IPS-NIHi11 (cell line): ENCODE measurements around the gene LRRC7.

Experiments
- DNase-seq: peaks from one replicate; pipeline ENCODE4 v3.0.0; 2012; ENCODE audit warnings: mixed read lengths, low spot score

Gene LRRC7

DNA sequence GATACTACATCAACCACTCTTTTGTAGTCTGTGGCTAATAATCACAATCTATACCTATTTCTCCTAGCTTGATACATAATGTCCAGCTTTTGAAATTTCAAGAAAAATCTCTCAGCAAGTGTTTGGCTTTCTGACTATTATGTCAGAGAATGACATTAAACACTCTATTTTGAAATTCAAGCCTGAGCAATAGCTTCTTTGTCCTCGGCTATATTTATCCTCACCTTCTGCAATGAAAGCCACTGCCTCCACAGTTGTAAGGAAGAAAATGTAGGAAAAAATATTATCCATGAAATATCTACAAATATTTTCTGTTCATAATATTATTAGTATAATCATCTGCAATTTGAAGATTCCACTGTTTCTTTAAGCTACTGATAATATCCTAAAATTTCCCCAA is 22.1 kb downstream of the LRRC7 start:
- DNase-seq: no peak

GRCh38 chr1:69592341-69592740 is 24.6 kb downstream of the LRRC7 start:
- no peak for DNase-seq

DNA sequence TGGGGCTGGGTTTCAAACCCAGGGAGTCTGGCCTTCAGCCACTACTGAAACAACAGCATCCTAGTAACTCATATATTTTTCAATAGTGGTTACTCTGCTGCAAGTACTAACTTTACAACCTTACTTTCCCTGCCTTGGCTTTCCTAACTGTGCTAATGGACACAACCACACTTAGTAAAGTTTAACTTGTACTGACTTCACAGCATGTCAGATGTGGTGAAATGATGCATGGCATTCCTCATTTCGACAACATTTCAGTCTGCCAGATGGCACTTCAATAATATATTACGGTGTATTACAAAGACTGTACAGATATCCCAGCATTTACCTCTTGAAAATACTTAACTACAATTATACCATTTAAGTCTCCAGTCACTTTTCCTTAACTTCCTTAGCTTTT is 27.8 kb downstream of the LRRC7 start:
- DNase-seq: no peak

- DNase-seq: no peak
These were observed 43.6 kb downstream of the LRRC7 start for GRCh38 chr1:69611316-69611715.

- DNase-seq: no peak
These were observed 45.7 kb downstream of the LRRC7 start for GRCh38 chr1:69613414-69613813.

DNA sequence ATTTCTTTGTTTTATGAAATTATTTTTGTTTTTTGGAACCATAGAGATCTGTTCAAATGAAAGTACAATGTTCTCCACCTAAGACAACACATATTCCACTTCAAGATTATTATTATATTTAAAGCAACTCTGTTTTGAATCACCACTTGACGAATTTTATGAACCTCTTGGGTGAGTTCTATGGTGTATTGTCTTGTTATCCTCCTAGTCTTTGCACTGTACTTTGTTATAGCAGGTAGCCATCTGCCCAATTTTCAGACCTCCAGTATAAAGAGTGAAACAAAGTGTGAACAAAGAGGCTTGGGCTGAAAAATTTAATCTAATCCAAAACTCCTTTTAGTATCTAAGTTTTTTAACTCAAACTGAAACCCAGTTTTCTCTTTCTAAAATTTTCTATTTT is 71.0 kb downstream of the LRRC7 start:
- DNase-seq: no peak

DNA sequence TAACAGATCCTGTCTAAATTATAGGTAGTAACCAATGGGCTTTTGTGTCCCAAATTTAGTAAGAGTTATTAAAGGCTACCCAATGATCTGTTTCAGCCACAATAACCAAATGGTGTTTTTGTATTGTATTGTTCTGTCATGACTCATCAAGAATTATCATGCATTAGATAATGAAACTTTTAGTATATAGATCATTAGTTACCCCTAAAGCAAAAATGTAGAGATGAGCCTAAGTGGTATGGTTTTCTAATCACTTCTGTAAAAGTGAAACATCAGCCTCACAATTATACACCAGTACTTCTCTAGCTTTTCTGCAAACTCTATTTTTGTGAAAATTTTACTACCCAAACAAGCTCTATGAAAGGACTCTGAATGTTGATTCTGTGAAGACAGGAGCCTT is 71.4 kb downstream of the LRRC7 start:
- no peak for DNase-seq

DNA sequence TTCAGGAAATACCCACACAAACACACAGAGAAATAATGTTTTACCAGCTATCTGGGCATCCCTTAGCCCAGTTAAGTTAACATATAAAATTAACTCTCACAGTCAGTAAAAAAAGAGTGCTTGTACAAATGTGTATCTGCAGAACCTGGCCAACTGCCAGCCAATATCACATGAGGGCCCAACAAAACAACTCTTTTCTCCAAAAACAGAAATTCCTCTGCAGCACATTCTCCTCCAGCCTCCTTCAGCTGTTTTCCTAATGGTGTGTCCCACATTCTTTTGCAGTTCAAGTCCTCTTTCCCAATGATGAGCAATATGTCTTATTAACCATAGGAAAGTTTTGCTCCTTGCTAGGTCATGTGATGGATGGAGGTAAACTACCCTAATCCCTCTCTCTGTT is 75.5 kb downstream of the LRRC7 start:
- no peak for DNase-seq

DNA sequence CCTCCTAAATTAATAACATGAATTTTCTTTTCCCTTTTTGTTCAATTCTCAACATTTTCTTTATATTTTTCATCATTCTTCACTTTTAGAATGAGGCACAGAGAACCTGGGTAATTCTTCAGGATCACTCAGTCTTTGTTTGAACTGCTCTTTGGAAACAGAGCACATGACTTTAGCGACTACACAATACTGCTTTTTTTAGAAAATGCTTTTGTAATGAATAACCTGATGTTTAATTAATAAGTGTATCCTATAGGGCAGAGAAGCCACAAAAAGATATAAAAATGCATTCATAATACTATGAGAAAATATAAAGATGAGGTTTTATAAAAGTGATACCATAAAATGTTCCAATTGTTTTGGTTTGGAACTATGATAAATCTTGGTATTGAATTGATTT is 77.8 kb downstream of the LRRC7 start:
- no peak for DNase-seq

- no peak for DNase-seq
These were observed 80.8 kb downstream of the LRRC7 start for GRCh38 chr1:69648486-69648885.

DNA sequence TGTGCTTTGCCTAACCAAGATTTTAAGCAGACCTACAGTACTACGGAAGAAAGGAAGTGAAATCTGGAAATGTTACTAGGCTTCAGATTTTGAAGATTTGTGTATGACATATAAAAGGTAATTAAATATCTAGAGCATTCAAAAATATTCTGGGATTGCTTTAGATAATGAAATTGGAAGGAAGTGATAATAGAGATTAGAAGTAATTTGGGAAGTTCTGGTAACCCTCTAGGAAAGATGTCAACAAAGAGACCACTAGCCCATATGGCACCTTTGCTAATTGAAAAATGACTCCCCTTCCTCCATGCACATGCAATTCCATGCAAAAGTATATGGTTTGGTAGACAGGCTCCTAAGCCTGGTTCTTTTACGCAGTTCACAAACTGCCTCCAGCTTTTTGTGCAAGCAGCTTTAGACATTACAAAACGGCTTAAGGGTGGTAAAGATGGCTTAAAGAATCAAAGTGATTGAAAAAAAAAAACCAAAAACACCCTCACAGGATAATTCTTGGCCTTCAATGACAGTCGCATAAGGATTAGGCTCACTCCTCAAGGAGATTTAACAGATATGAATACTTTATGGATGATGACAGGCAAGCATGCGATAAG is 81.8 kb downstream of the LRRC7 start:
- DNase-seq: no peak

DNA sequence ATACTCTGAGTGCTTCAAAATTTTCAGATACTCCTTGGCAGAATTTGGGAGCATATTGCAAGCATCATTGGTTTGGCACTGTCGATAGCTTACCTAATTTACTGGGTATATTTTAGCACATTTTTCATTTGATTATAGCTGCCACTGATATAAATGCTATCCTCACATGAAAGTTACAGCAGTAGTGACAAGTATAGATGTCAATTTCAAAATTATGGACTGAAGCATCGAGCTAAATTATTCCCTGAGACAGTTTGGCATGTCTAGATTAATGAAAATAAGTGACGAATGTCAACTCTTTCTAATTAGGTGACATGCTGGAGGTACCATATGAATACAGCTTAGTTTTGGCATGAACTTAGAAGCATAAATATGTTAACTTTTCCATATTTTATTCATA is 83.1 kb downstream of the LRRC7 start:
- no peak for DNase-seq

DNA sequence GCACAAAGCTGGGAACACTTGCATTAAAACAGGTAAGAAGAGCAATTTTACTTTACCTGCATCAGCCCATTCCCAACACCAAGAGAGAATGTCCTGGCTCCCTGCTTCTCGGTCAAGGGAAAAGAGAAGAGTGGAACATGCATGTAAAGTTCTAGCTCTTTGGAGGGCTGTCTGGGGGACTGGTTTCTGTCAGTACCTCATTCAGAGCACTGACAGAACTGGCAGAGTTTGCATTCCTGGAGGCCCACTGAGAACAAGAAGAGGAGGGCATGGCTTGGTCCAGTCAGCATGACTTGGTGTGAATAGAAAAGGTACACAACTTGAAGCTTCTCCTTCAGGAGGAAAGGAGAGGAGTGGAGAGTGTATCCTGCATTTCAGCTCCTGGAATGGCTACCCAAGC is 83.9 kb downstream of the LRRC7 start:
- DNase-seq: no peak

DNA sequence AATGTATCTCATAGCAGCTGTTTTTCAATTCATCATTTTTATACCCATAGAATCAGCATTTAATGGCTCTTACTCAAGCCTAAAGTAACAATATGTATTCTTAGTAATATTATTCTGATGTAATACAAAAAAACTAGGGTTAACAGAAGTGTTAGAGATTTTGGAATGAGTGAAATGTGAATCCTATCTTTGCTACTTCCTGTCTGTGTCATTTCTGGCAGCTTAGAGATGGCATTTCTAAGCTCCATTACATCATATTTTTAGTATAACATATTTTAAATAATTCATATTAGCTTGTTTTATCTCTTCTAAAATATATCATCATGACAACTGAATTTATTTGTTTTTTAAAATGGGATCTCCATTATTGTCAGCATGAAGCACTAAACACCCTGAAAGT is 90.2 kb downstream of the LRRC7 start:
- no peak for DNase-seq

- DNase-seq: no peak
These were observed 94.0 kb downstream of the LRRC7 start for GRCh38 chr1:69661686-69662085.

- DNase-seq: no peak
These were observed 94.6 kb downstream of the LRRC7 start for GRCh38 chr1:69662321-69662720.

DNA sequence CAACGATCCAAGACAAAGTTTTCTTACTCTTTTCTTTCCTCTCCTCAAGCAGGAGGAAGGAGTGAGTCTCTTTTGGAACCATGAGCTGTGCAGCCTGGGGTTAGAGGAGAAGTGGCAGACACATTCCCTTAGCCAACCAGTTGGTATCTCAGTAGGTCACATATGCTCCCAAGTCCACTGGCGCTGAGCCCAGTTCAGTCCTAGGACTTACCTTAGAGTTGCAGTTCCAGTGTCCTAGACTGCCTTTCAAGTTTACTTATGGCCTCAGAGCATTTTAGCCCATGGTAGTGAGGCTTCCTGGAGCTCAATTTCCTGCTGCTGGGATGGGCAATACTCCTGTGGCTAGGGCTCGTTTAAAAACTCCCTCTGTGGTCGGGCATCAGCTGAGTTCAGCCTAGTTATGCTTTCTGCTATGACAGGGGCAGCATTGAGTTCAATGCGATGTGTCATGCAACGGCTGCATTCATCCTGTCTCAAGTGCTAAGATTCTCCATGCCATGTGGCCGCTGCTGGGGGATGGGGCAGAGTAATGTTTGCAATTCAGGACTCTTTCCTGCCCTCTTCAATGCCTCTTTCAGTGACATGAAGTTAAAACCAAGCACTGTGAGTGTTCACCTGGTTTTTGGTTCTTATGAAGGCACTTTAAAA is 103.8 kb downstream of the LRRC7 start:
- DNase-seq: no peak

DNA sequence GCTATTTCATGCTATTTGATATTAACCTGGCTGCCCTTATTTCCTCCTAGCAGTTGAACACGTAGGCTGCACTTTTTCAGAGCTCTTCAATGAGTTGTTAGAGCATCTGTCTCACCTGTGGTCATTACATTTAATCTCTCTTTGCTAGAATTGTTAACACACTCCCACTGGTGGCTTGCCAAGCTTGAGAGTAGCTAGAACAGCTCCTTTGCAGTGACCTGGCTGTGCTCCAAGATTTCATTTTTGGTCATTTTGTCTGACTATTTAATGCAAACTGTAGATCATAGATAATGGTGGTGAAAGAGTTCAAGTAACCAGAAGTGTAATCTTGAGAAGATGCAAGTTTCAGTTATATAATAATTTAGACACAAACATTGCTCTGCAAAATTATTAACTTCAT is 105.6 kb downstream of the LRRC7 start:
- no peak for DNase-seq

DNA sequence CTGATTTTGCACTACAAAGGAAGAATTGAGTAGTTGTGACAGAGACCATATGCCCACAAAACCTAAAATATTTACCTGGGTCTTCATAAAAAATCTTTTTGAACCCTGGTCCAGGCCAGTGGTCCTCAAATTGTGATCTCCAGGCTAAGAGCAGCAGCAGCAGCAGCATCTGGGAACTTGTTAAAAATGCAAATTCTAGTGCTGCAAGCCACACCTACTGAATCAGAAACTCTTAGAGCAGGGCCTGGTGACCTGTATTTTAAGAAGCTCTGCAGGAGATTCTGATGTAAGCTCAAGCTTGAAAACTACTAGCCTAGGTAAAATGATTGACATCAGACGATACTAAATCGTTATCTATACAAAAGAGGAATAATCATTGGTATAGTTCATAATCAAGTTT is 112.2 kb downstream of the LRRC7 start:
- DNase-seq: no peak

DNA sequence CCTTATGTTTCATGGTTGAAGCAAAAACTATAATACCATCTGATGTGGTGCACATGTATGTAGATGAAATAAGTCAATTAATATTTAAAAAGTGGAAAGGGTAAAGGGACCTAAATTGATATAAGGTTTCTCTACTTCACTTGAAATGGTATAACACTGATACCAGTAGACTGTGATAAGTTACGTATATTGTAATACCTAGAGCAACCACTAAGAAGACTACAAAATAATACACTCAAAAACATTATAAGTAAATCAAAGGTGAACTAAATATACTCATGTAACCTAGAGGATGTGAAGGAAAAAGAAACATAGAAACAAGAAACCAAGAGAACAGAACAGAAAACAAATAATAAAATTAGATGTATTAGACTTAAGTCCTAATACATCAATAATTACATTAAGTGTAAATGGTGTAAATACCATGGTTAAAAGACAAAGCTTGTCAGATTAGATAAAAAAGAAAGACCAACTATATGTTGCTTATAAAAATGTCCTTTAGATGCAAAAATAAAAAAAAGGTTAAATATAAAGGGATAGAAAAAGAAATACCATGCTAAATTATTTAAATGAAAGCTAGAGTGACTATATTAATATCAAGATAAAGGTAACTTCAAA is 118.8 kb downstream of the LRRC7 start:
- no peak for DNase-seq

GRCh38 chr1:69688193-69688592 is 120.5 kb downstream of the LRRC7 start:
- no peak for DNase-seq

DNA sequence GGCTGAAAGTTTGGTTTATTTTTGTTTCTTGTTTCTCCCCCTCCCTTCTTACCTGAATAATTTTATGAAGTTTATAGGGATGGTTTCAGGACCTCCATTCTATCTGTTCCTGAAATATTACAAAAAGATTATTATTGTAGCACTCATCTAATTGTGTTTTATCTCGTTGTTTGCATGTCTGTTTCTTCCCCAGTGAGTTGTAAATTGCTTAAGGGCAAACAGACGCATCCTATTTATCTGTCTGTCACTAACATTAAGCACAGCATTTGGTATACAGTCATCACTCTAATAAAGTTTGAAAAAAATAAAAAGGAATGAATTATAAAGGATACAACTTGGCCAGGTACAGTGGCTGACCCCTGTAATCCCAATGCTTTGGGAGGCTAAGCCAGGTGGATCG is 123.5 kb downstream of the LRRC7 start:
- DNase-seq: no peak

GRCh38 chr1:69693921-69694675 is 126.4 kb downstream of the LRRC7 start:
- no peak for DNase-seq
